ENCODE measurements around the gene NOP53. TPM values are rescaled to one million over a fixed set of nuclear protein-coding genes. Genes with fewer than 3 reads are reported as not detected.

The NOP53 gene
- total and polyA plus RNA-seq, 2 of the 13 experiments (the other 11 are each of a cell fraction or from before 2014, with no cell fraction given) = 53.9 to 141 TPM

GRCh38 chr19:47745010-47745901, at the start of gene NOP53 (continued):
- TF ChIP-seq ZFP90 (CRISPR knock-in tag; IDR thresholded peaks at IDR 0.05; ENCODE audit: borderline replicate concordance) (peak; percentile 69), THAP8 (CRISPR knock-in tag; IDR thresholded peaks at IDR 0.05; ENCODE audit: borderline replicate concordance) (no peak), CAMTA2 (CRISPR knock-in tag; IDR thresholded peaks at IDR 0.05; ENCODE audit: borderline replicate concordance) (no peak), DMAP1 (CRISPR knock-in tag; IDR thresholded peaks at IDR 0.05) (peak; percentile 91), TOPORS (CRISPR knock-in tag; IDR thresholded peaks at IDR 0.05) (no peak), ZNF879 (CRISPR knock-in tag; IDR thresholded peaks at IDR 0.05) (no peak), NFAT5 (CRISPR knock-in tag; IDR thresholded peaks at IDR 0.05) (no peak), ZNF607 (CRISPR knock-in tag; IDR thresholded peaks at IDR 0.05; ENCODE audit: borderline replicate concordance) (peak; percentile 49; the same call in 1 of the 2 replicates), HNRNPUL1 (IDR thresholded peaks at IDR 0.05; ENCODE audit: low read depth, low read length) (no peak), MTF1 (CRISPR knock-in tag; IDR thresholded peaks at IDR 0.05) (no peak), ZC3H4 (CRISPR knock-in tag; IDR thresholded peaks at IDR 0.05; ENCODE audit: borderline replicate concordance) (no peak), NR2F2 (IDR thresholded peaks at IDR 0.05; ENCODE audit: borderline replicate concordance, low read depth) (no peak), HES4 (CRISPR knock-in tag; IDR thresholded peaks at IDR 0.05; ENCODE audit: borderline replicate concordance) (no peak), TCF7 (IDR thresholded peaks at IDR 0.05; ENCODE audit: low read depth) (no peak), DMTF1 (CRISPR knock-in tag; IDR thresholded peaks at IDR 0.05) (no peak), ZNF75D (CRISPR knock-in tag; IDR thresholded peaks at IDR 0.05; ENCODE audit: borderline replicate concordance) (no peak)
- TF ChIP-seq, protein P1, sequence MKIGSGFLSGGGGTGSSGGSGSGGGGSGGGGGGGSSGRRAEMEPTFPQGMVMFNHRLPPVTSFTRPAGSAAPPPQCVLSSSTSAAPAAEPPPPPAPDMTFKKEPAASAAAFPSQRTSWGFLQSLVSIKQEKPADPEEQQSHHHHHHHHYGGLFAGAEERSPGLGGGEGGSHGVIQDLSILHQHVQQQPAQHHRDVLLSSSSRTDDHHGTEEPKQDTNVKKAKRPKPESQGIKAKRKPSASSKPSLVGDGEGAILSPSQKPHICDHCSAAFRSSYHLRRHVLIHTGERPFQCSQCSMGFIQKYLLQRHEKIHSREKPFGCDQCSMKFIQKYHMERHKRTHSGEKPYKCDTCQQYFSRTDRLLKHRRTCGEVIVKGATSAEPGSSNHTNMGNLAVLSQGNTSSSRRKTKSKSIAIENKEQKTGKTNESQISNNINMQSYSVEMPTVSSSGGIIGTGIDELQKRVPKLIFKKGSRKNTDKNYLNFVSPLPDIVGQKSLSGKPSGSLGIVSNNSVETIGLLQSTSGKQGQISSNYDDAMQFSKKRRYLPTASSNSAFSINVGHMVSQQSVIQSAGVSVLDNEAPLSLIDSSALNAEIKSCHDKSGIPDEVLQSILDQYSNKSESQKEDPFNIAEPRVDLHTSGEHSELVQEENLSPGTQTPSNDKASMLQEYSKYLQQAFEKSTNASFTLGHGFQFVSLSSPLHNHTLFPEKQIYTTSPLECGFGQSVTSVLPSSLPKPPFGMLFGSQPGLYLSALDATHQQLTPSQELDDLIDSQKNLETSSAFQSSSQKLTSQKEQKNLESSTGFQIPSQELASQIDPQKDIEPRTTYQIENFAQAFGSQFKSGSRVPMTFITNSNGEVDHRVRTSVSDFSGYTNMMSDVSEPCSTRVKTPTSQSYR (CRISPR knock-in tag; IDR thresholded peaks at IDR 0.05; ENCODE audit: borderline replicate concordance) = no peak
